ENCODE data around the gene EFNA1.
A peak's percentile ranks its signal among the peaks of the same experiment; 100 is the strongest.
"Not testable (repeated sequence)": the region's sequence is repeated elsewhere in the genome, so short reads cannot be mapped to it uniquely, and the experiment has no call there.

EFNA1 gene

DNA sequence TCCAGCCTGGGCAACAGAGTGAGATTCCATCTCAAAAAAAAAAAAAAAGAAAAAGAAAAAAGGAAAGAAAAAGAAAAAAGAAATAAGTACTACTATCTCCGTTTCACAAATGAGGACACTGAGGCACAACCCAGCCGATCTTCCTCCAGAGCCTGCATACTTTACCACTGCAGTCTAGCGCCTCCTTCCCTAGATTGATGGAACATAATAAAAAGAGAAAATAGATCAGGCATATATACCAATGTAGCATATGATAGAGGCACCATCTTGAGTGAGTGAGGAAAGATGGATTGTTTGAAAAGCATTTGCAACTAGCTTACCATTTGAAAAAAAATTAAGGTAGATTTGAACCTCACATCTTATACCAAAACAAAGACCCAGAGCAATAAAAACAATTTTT lies 17.8 kb downstream of the EFNA1 start:
- no peak for DNase-seq (ENCODE audit: low read depth, low spot score)

DNA sequence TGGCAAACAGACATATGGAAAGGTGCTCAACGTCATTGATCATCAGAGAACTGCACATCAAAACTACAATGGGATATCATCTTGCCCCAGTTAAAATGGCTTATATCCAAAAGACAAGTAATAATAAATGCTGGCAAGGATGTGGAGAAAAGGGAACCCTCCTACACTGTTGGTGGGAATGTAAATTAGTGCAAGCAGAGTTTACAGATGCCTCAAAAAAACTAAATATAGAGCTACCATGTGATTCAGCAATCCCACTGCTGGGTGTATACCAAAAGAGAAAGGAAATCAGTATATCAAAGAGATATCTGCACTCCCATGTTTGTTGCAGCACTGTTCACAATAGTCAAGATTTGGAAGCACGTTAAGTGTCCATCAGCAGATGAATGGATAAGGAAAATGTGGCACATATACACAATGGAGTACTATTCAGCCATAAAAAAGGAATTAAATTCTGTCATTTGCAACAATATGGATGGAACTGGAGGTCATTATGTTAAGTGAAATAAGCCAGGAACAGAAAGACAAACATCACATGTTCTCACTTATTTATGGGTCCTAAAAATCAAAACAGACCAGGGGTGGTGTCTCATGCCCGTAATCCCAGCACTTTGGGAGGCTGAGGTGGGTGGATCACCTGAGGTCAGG lies 28.4 kb downstream of the EFNA1 start:
- not testable (repeated sequence) for DNase-seq (ENCODE audit: low read depth, low spot score)

DNA sequence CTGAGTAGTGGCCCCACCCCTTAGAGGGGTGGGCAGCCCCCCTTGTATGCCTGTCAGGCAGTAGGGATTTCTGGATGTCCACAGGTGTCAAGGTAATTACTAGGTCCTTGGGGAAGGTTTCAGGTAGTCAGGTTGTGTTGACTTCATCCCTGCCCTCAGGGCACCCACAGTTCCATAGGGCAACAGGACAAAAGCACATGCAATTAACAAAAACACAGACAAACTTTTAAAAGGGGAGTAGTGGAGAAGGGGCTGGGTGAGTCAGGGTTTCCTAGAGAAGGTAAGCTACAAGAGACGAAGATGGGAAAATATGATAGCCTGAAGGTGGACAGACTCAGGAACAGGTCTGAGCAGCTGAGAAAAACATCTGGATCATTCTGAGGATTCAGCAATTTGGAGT lies 31.3 kb downstream of the EFNA1 start:
- DNase-seq (ENCODE audit: low read depth, low spot score), result no peak

DNA sequence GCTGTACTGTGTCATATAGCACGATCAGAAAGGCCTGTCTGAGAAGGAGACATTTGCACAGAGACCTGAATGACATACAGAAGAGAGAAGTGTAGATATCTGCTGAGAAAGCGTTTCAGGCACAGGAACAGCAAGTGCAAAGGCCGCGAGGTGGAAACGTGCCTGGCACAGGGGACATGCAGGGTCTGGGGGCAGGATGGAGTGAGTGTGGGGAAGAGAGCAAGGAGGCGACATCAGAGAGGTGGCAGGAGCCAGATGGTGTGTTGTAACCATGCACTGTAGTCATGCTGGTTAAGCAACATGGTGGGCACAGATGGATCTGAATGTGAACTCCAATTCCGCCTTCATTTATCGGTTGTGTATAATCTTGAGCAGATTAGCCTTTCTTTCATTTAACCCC lies 32.5 kb downstream of the EFNA1 start:
- DNase-seq (ENCODE audit: low read depth, low spot score), result no peak

DNA sequence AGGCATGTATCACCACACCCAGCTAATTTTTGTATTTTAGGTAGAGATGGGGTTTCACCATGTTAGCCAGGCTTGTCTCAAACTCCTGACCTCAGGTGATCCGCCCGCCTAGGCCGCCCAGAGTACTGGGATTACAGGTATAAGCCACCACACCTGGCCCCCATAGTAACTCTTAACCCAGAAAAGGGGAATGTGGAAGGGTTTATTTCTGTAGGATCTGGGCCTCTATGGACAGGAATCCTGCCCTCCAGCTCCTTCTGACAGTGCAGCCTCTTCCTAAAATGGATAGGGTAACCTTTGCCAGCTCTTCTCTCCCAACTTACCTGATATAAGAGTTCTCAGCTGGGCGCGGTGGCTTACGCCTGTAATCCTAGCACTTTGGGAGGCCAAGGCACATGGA lies 35.0 kb downstream of the EFNA1 start:
- DNase-seq (ENCODE audit: low read depth, low spot score), result not testable (repeated sequence)

DNA sequence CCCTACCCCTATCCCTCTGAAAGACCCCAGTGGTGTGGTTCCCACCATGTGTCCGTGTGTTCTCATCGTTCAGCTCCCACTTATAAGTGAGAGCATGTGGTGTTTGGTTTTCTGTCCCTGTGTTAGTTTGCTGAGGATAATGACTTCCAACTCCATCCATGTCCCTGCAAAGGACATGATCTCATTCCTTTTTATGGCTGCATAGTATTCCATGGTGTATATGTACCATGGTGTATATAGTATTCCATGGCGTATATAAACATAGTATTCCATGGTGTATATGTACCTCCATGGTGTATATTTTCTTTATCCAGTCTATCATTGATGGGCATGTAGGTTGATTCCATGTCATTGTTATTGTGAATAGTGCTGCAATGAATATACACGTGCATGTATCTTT lies 36.1 kb downstream of the EFNA1 start:
- DNase-seq (ENCODE audit: low read depth, low spot score), result not testable (repeated sequence)

DNA sequence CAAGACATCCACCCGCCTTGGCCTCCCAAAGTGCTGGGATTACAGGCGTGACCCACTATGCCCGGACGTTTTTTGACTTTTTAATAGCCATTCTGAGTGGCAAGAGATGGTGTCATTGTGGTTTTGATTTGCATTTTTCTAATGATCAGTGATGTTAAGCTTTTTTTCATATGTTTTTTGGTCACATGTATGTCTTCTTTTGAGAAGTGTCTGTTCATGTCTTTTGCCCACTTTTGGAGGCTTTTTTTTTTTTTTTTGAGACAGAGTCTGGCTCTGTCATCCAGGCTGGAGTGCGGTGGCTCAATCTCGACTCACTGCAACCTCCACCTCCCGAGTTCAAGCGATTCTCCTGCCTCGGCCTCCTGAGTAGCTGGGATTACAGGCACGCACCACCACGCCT lies 36.9 kb downstream of the EFNA1 start:
- DNase-seq (ENCODE audit: low read depth, low spot score), result not testable (repeated sequence)

DNA sequence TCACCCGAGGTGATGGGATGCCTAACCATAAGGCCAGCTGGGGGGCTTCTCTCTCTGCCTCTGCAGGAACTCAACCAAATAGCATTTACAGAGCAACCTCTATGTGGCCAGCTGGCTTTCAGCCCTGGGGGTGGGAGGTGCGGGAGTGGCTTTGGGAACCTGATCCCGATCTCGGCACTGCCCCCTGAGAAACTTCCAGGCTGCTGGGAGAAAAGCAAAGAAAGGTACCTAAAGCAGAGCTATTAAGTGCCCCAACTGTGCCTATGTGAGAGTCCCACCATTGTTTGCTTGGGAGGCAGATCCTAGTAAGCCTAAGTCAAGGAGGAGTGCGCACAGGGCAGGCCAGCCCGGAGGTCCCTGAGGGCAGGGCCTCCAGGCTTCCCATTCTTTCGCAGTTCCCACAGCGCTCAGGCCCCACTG lies 38.4 kb downstream of the EFNA1 start:
- DNase-seq (ENCODE audit: low read depth, low spot score), result no peak

DNA sequence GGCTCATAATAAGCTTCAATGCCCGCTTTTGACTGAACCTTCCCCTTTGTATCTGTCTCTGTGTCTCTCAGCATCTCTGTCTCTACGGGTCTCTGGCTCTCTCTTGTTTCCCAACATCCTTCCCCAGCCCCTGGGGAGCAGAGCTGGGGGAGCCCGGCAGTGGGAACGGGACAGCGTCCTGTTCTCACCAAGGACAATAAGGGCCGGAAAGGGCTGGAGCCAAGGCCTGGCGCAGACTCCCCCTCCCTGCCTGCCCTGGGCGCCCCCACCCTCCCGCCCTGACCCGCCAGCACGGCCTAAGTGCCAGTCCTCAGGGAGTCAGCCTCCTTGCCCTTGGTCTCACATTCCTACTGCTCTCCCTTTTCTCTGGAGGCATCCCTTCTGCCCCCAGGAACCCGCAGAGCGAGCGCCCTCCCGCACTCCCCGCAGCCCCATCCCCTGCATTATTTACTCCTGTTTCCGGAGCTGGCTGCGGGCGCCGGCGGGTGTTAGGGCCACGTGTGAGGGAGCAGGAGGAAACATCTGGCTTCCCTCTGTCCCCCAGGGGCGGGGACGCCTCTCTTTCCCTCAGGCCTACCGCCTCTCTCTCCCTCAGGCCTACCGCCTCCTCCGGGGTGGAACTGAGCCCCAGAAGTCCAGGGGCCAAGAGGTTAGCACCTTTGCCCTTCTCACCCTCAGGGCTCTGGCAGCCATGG lies 38.9 kb downstream of the EFNA1 start:
- DNase-seq (ENCODE audit: low read depth, low spot score), result no peak

DNA sequence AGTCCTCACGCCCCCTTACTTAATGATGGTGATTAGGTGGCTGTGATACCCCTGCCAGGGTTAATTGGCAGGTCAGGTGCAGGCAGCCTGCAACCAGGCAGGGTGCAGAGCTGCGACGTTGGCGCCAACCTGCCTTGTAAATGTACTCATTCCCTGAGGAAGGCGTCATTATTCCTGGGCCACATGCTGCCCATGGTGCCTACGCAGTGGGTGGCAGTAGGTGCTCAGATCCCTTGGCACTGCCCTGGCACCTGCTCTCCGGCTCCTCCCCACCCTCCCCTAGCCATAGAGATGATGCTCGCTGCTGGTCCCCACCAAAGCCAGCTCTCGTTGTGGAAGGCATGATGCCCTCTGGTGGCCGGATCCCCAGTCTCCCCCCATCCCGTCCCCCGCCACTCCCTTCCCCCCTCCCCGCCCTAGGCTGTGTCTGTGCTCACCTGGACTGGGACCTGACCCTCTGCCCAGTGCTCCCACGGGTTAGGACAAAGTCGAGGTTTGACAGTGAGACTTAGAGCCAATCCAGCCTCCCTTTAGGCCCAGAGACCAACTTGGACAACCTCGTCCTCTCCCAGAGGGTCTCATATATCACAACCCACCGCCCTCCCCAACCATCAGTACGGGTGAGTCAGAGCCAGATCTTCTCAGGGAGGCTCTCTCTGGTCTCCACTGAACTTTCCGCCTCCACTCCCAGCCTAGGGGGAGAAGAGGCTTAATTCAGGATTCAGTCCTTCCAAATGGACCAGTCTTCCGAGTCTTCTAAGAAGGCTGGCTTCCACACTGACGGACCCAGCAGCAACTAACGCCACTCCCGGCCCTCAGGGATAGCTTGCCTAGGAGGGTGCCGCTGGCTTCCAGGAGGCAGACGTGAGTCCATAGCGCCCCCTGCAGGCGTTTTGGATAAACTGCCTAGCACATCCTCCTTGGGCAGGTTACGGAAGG lies 39.8 kb downstream of the EFNA1 start:
- peak; percentile 59 for DNase-seq (ENCODE audit: low read depth, low spot score)

DNA sequence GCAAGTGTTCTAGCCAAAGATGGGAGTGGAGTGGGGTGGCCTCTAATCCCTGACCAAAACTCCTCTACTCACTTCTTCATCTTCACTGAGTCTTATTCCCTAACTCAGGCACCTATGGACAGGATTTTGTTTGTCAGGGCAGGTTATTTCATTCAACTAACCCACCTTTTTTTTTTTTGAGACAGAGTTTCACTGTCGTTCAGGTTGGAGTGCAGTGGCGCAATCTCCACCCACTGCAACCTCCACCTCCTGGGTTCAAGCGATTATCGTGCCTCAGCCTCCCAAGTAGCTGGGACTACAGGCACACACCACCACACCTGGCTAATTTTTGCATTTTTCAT lies 40.4 kb downstream of the EFNA1 start:
- DNase-seq (ENCODE audit: low read depth, low spot score), result not testable (repeated sequence)

DNA sequence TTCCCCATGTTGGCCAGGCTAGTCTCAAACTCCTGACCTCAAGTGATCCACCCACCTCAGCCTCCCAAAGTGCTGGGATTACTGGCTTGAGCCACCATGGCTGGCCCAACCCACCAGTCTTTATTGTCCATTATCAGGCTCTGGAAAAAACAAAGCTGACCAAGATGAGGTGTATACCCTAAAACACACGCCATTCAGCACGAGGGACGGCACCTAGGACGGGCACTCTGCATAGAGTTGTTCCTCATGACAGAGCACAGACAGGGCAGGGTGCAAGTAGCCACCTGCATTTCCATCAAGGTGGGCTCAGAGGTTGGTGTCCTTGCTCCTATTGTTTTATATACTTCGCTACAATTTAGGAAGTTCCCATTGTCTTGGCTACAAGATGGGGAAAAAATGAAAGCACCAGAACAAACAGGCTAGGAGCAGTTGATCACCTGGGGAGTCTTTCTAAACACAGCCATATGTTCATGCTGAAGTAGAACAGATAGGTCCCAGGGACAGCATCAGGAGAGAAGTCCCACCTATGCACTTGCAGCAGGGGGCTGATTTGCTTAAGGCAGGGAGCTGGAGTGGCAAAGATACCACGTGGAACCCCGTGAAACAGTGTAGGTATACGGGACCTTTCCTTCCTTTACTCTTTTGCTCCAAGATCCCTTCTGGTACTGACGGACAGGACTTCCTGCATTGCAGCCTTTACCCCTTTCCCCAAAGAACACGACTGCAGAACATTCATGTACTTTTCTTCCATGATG lies 41.0 kb downstream of the EFNA1 start:
- no peak for DNase-seq (ENCODE audit: low read depth, low spot score)

DNA sequence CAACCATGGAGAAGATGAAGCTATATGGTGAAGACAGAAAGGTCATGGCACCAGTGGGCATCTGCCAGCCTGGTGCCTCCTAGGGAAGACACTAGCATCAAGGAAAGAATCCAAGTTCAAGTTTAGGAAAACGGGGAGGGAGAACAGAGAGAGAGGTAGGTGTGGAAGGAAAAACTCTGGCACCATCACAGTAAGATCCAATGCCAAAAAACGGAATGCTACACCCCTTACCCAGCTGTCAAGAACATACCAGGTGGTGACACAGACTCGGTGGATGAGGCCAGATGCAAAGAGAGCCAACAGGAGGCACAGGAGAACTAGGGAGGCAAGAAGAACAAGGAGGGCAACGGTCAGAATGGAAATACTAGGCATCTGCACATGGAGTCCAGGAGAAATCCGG lies 41.9 kb downstream of the EFNA1 start:
- no peak for DNase-seq (ENCODE audit: low read depth, low spot score)

DNA sequence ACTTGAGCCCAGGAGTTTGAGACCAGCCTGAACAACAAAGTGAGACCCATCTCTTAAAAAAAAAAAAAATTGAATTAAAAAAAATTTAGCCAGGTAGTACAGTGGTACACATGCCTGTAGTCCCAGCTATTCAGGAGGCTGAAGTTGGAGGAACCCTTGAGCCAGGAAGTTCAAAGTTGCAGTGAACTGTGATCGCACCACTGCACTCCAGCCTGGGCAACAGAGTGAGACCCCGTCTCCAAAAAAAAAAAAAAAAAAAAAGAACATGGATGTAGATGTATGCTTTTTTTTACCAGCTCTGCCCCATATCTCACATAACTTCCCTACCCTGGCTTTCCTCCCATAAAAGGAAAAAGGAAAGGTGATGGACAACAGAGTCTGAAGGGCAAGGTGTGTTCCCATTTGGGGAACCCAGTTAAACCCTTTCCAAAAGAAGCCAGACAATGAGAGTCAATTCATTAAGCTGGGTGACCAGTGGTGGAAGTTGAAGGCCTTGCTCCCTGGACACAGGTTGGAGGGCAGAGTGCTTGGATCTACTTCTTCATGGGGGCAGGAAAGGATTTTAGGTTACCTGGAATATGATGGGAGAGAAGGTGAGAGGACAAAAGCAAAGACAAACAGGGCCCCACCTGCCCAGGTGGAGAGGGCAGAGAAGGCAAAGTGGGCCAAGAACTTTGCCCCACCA lies 42.6 kb downstream of the EFNA1 start:
- DNase-seq (ENCODE audit: low read depth, low spot score), result no peak

DNA sequence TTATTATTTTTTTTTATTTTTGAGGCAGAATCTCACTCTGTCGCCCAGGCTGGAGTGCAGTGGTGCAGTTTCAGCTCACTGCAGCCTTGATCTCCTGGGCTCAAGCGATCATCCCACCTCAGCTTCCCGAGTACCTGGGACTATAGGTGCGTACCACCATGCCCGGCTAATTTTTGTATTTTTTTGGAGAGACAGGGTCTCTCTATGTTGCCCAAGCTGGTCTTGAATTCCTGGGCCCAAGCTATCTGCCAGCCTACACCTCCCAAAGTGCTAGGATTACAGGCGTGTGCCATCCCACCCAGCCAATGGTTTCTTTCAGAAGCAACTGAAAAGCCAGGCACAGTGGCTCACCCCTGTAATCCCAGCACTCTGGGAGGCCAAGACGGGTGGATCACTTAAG lies 43.1 kb downstream of the EFNA1 start:
- no peak for DNase-seq (ENCODE audit: low read depth, low spot score)

DNA sequence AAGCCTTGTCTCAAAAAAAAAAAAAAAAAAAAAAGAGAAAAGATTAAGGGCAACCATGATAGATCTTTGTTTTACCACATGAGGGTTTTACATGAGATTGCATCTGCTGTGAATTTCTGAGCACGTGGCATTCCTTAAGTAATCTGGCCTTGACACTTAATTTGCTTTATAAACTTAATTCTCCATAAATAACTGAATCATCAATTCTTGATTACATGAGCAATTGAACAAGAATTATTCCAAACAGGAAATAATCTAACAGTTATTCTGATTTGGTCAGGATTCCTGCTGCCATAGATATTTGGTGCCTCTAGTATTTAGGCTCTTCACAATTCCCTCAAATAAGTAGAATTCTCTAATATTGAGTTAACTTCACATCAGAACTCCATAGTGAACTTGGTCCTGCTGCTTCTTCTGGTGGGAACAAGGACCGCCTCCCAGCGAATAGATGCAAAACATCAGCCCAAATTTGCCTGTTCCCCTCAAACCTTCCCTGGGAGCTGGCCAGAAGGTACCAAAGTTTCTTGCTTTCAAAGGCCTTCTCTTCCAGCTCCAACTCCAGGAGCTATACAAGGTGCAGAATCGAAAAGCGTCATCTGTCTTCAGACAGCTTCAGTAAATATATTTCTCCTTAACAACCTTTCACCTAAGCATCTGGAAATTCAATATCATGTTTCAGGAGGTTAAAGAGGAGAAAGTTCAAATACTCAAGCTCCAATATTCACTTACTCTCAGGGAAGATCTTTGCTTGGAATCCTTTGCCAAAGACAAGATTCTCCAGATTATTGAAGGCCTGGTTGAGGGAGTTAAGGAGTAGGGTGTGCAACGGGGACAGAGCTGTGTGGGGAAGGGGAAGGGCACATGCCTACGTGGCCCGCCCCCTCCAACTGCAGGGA lies 44.4 kb downstream of the EFNA1 start:
- DNase-seq (ENCODE audit: low read depth, low spot score), result no peak

DNA sequence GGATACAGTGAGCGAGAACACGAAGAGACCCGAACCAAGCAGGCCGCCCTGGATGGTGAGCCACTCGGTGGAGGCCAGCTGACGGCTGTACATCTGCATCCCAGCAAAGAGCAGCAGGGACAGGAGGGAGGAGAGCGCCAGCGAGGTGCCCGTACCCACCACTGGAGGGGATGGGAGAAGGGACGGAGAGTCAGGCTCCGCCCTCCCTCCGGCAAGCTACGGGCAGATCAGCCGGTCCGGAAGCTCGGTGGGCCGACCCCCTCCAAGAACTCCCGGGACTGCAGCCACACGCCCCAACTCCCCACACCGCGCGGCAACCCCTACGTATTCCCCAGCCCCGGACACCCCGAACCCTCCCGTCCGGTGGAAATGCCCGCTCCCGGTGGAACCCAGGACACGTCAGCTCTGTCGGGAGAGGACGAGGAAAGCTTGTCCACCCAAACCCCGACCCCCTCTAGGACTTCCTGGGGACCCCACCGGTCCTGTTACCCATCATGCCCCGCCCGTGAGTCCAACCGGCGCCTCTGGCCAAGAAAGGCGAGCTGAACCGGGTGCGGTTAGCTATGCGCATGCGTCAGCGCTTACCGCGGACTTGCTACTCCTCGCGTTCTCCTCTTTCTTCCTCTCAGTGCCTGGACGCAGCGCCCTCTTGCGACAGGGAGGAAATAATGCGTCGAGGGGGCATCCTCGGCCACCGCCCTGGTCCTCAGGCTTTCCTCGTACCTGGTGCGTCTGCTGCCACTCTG lies 45.2 kb downstream of the EFNA1 start, which contains the start of gene KRTCAP2:
TSS of gene KRTCAP2 (minus strand) at position 573 of the 746 bp plus-strand sequence. CDS start at position 493, 80 bp downstream.
- DNase-seq (ENCODE audit: low read depth, low spot score), result peak; percentile 85

DNA sequence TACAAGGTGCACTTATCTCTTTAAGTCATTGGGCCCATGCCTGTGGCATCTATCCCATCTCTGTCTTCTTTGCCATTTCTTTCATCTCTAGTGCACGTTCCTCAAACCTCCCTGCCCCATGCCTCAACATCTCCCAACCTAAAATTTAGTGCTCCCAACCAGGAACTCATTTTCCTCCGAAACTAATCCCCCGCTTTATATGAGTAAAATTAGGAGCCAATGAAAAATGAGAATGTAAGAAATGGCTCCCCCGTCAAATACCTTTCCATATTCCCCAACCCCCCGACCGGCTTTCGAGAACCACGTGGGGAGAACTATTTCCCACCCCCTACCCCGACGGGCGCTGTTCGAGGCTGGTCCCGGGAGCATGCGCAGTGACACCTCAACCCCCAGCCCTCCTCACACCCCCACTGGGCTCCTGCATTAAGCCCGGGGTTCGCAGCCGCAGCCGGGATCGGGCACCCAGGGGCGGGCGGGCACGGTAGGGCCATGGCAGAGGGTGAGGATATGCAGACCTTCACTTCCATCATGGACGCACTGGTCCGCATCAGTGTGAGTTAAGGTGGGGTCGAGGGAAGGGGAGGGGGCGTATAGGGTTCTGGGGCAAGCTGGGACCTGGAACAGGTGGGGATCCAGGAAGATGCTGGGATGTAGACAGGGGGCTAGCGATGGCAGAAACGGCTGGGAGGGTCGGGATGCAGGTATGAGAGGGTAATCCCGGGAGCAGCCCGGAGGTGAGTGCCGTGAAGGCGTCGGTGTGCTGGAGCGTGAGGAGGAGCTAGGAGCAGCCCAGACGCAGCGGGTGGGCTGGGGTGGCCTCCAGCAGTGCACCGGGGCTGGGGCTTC lies 46.0 kb downstream of the EFNA1 start, which contains the start of gene TRIM46:
TSS of gene TRIM46 (plus strand) at position 372 of the 846 bp plus-strand sequence. CDS start at position 490, 118 bp downstream.
- no peak for DNase-seq (ENCODE audit: low read depth, low spot score)

Data from smooth muscle cell of the brain vasculature (primary cell).